Colonic mucosa (tissue), 4 donors: Measurements from ENCODE around the gene MTHFR. TPM values are rescaled to one million over a fixed set of nuclear protein-coding genes. Genes with fewer than 3 reads are reported as not detected.

Source experiments
- DNase-seq: peaks from one replicate; pipeline ENCODE4 v3.0.0-alpha.2; 2020
- H3K27ac ChIP-seq: fragments of 200-600 bp; one replicate; pipeline ENCODE4 v1.8.0; 2021
- H3K27me3 ChIP-seq: fragments of 200-600 bp; one replicate; pipeline ENCODE4 v1.8.0; 2021
- H3K36me3 ChIP-seq: fragments of 200-600 bp; one replicate; pipeline ENCODE4 v1.8.0; 2021
- H3K4me1 ChIP-seq: fragments of 200-600 bp; one replicate; pipeline ENCODE4 v1.8.0; 2021; ENCODE audit warnings: mild to moderate bottlenecking
- H3K4me3 ChIP-seq: fragments of 200-600 bp; one replicate; pipeline ENCODE4 v1.8.0; 2021
- H3K9ac ChIP-seq, 2 donors: one replicate each; pipeline ENCODE4 v1.7.0; 2013; ENCODE audit warnings: control low read depth in 2 of 2, low read depth in 2 of 2, low read length in 2 of 2
- H3K9me3 ChIP-seq: fragments of 200-600 bp; one replicate; pipeline ENCODE4 v1.8.0; 2021
- CTCF ChIP-seq: fragments of 200-600 bp; IDR thresholded peaks from one replicate; pipeline ENCODE4 v1.8.0; 2022; ENCODE audit warnings: antibody characterized with exemption, mild to moderate bottlenecking
- intact Hi-C: fragments of 100-400 bp; cut with DNase I; formaldehyde crosslinking; loops from one replicate; pipeline ENCODE4 v1.14.1; 2022
- total RNA-seq, 2 donors: library from RNA; stranded (reverse); fragmentation: NEBNext Ultra II Directional in 1 of 2; extraction: Animal tissue kit (Norgen Biotek cat#: 25700) in 1 of 2; gene quantifications; one replicate each; pipeline ENCODE4 v1.2.1, GENCODE V29; 2021
- donor health status: healthy.
- donor health status: DM: no; HTN: no; CAD: no.
- donor health status: DM: no; HTN: no; CAD: no.

MTHFR gene
- total RNA-seq, 2 donors from 2014 or later: 23.8 to 30.4 TPM

DNA sequence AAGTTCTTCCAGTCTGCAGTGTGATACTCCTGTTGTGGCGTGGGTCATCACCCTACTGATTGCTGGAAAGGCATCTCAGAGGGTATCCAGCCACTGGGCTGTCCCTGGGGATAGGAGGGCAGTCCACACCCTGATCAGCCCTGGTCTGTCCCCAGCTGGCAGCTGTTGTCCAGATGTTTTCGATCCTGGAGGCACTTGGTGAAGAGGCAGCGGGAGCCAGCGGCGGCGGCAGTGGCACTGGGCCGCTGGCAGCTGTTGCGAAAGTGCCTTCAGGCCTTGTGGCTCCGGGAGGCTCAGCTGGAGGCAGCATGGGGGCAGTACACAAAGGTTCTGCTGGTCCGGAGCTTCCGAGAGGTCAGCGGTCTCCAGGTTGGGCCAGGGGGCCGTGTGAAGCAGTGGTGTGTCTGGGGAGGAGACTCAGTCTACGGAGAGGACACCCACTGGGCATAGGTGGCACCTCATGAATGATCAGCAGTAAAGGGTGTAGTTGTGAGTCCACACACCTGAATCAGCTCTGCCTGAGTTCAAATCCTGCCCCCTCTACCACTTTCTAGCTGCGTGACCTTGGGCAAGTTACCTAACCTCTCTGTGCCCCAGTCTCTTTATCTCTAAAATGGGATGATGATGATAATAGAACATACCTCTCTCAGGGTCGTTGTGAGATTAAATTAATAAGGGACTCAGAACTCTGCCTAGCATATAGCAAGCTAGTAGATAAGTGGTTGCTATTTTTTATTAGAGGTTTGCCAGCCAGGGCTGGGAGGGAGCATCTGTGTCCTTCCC, 37.7 kb downstream of the MTHFR start:
- Histone ChIP-seq H3K27ac (no peak overlapping the region), H3K4me1 (no peaks in the 10 kb centered on the region), H3K4me3 (no peak overlapping the region), H3K9me3 (no peaks in the 10 kb centered on the region), H3K36me3 (no peaks in the 10 kb centered on the region), H3K9ac (no peak overlapping the region), H3K27me3 (no peaks in the 10 kb centered on the region)
- DNase-seq: no peak
- no peak for TF ChIP-seq CTCF
- intact Hi-C loops: no loop called here

GRCh38 chr1:11766429-11766776, 39.4 kb downstream of the MTHFR start:
- Histone ChIP-seq H3K9me3 (no peaks in the 10 kb centered on the region), H3K27ac (no peak overlapping the region), H3K9ac (no peak overlapping the region), H3K4me1 (no peaks in the 10 kb centered on the region), H3K27me3 (no peaks in the 10 kb centered on the region), H3K4me3 (no peak overlapping the region), H3K36me3 (no peaks in the 10 kb centered on the region)
- DNase-seq: no peak
- intact Hi-C loops: no loop called here
- no peak for TF ChIP-seq CTCF

GRCh38 chr1:11765661-11766428, 39.9 kb downstream of the MTHFR start:
- Histone ChIP-seq H3K9me3 (no peaks in the 10 kb centered on the region), H3K27me3 (no peaks in the 10 kb centered on the region), H3K4me3 (no peak overlapping the region), H3K4me1 (no peaks in the 10 kb centered on the region), H3K9ac (no peak overlapping the region), H3K36me3 (no peaks in the 10 kb centered on the region), H3K27ac (no peak overlapping the region)
- TF ChIP-seq CTCF: no peak
- intact Hi-C loops: no loop called here
- no peak for DNase-seq

GRCh38 chr1:11764519-11764918, 41.2 kb downstream of the MTHFR start:
- intact Hi-C loops: no loop called here
- H3K9me3 ChIP-seq: no peaks in the 10 kb centered on the region
- H3K27ac ChIP-seq: no peak overlapping the region
- H3K4me3 ChIP-seq: no peak overlapping the region
- no peak overlapping the region for H3K9ac ChIP-seq
- TF ChIP-seq CTCF: no peak
- no peaks in the 10 kb centered on the region for H3K36me3 ChIP-seq
- H3K27me3 ChIP-seq: no peaks in the 10 kb centered on the region
- no peaks in the 10 kb centered on the region for H3K4me1 ChIP-seq
- no peak for DNase-seq

DNA sequence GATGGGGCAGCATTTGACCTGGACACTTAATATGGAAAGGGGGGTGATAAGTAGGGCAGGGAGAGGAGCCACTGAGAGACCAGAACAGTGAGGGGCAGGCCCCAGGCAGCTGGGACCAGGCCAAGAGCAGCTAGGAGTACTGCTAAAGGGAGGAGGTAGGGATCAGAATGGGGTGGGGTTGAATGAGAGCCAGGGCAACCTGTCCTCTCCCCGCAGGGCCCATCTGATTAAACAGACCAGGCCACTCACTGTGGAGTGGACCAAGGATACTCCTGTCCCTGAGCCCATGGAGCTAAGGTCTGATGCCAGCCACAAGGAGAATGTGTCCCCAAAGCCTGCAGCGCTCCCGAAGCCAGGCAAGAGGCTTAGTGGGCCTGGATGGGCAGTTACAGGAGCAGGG, 41.6 kb downstream of the MTHFR start:
- Histone ChIP-seq H3K27me3 (no peaks in the 10 kb centered on the region), H3K27ac (no peak overlapping the region), H3K9ac (no peak overlapping the region), H3K4me3 (no peak overlapping the region), H3K9me3 (no peaks in the 10 kb centered on the region), H3K4me1 (no peaks in the 10 kb centered on the region), H3K36me3 (no peaks in the 10 kb centered on the region)
- TF ChIP-seq CTCF: no peak
- intact Hi-C loops: no loop called here
- no peak for DNase-seq
